ENCODE results near the gene POU2AF2.

Gene POU2AF2

DNA sequence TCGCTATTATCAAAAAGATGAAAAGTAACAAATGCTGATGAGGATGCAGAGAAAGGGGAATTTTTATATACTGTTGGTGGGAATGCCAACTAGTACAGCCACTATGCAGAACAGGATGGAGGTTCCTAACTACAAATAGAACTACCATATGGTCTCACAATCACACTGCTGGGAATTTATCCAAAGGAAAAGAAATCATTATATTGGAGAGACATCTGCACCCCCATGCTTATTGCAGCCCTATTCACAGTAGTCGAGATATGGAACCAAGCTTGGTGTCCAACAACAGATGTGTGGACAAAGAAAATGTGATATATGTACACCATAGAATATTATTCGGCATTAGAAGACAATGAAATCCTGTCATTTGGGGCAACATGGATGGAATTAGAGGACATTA, 19.6 kb upstream of the POU2AF2 start:
- Histone ChIP-seq H3K4me3 (no peak overlapping the region), H3K36me3 (no peaks in the 10 kb centered on the region), H3K27me3 (no peaks in the 10 kb centered on the region), H3K9me3 (no peaks in the 10 kb centered on the region; the same call in 1 of the 2 replicates), H4K20me1 (no peaks in the 10 kb centered on the region), H3K4me2 (no peak overlapping the region), H3K9ac (no peak overlapping the region), H3K27ac (no peak overlapping the region), H3K4me1 (peaks cover 20% of the 10 kb centered on the region)
- no peak for TF ChIP-seq Cebpa-rat (IDR thresholded peaks at IDR 0.05)

- Histone ChIP-seq H3K27ac (no peak overlapping the region), H3K4me3 (no peak overlapping the region), H3K27me3 (no peaks in the 10 kb centered on the region), H3K36me3 (no peaks in the 10 kb centered on the region), H3K9ac (no peak overlapping the region), H3K4me1 (peaks cover 8% of the 10 kb centered on the region), H3K9me3 (no peaks in the 10 kb centered on the region), H3K4me2 (no peak overlapping the region), H4K20me1 (no peaks in the 10 kb centered on the region)
- TF ChIP-seq Cebpa-rat (IDR thresholded peaks at IDR 0.05): no peak
Observed at GRCh38 chr11:111229604-111230003, 15.9 kb upstream of the POU2AF2 start.

DNA sequence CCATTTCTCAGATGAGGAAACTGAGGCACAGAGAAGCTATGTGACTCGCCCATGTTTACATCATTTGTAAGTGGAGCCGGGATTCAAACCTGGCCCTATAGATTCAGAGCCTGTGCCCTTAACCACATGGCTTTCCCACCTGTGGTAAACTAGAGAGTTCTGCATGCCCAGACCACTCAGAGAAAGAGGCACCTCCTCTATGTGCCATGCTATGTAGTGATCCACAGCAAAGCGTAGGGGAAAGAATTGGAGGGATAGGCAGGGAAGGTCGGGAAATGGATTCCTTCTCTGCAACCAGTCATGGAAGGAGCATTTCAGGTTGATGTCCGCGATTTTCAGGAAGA, 15.4 kb upstream of the POU2AF2 start:
- Histone ChIP-seq H3K4me1 (peaks cover 8% of the 10 kb centered on the region), H3K36me3 (no peaks in the 10 kb centered on the region), H3K4me2 (peak overlapping the region; percentile 76), H4K20me1 (no peaks in the 10 kb centered on the region), H3K27ac (no peak overlapping the region), H3K27me3 (no peaks in the 10 kb centered on the region), H3K9ac (no peak overlapping the region), H3K9me3 (no peaks in the 10 kb centered on the region), H3K4me3 (no peak overlapping the region)
- TF ChIP-seq Cebpa-rat (IDR thresholded peaks at IDR 0.05): no peak

DNA sequence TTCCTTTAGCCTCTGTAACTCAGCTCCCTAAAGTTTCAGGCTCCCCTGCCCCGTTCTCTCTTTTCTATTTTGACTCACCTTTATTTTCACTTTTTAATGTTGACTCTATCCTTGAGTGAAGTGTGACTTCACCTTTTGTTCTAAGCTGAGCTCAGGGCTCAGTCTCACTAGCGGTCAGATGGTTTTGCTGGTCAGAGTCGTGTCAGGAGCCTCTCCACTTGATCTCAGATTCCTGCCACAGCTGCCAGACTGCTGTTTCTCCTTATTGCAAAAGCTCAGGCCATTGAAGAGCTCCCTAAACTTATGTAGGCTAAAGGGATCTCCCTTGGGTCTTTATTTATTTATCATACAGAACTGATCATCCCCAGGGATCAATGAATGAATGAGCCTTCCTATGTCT, 13.7 kb upstream of the POU2AF2 start:
- Histone ChIP-seq H3K27me3 (no peaks in the 10 kb centered on the region), H4K20me1 (no peaks in the 10 kb centered on the region), H3K36me3 (no peaks in the 10 kb centered on the region), H3K4me2 (no peak overlapping the region), H3K4me1 (peaks cover 8% of the 10 kb centered on the region), H3K4me3 (no peak overlapping the region), H3K27ac (no peak overlapping the region), H3K9me3 (no peaks in the 10 kb centered on the region), H3K9ac (no peak overlapping the region)
- TF ChIP-seq Cebpa-rat (IDR thresholded peaks at IDR 0.05): no peak

GRCh38 chr11:111236383-111236782, 9.1 kb upstream of the POU2AF2 start:
- Histone ChIP-seq H3K4me1 (no peaks in the 10 kb centered on the region; the same call in 1 of the 2 replicates), H3K9me3 (no peaks in the 10 kb centered on the region), H3K27me3 (no peaks in the 10 kb centered on the region), H3K4me3 (no peak overlapping the region), H4K20me1 (no peaks in the 10 kb centered on the region), H3K9ac (no peak overlapping the region), H3K27ac (no peak overlapping the region), H3K36me3 (no peaks in the 10 kb centered on the region), H3K4me2 (no peak overlapping the region)
- TF ChIP-seq Cebpa-rat (IDR thresholded peaks at IDR 0.05): no peak

DNA sequence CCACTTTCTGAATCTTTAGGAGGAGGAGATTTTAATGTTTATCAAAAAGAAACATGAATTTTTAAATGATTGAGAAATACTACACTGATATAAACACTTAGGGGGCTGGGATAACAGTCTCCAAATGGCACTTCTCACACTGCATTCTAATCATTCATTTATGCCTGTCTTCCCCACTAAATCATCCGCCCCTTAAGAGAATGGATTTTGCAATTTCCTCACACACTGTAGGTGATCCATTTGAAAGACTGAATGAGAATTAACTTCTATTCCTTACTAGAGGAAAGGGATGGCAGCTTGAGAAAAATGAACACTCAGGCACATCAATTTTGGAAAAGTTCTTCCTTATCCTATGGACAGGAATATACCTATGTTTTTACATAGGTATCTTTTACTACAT, 7.6 kb upstream of the POU2AF2 start:
- Histone ChIP-seq H3K4me2 (no peak overlapping the region), H3K9me3 (no peaks in the 10 kb centered on the region), H3K4me3 (no peak overlapping the region), H3K36me3 (no peaks in the 10 kb centered on the region), H3K4me1 (no peaks in the 10 kb centered on the region), H3K9ac (no peak overlapping the region), H4K20me1 (no peaks in the 10 kb centered on the region), H3K27ac (no peak overlapping the region), H3K27me3 (no peaks in the 10 kb centered on the region)
- no peak for TF ChIP-seq Cebpa-rat (IDR thresholded peaks at IDR 0.05)

GRCh38 chr11:111246956-111247355, 1.4 kb downstream of the POU2AF2 start:
- no peak overlapping the region for H3K27ac ChIP-seq
- H3K36me3 ChIP-seq: no peaks in the 10 kb centered on the region
- no peak overlapping the region for H3K4me2 ChIP-seq
- no peak for TF ChIP-seq Cebpa-rat (IDR thresholded peaks at IDR 0.05)
- H4K20me1 ChIP-seq: no peaks in the 10 kb centered on the region
- H3K4me1 ChIP-seq: no peaks in the 10 kb centered on the region
- no peak overlapping the region for H3K9ac ChIP-seq
- no peak overlapping the region for H3K4me3 ChIP-seq
- no peaks in the 10 kb centered on the region for H3K27me3 ChIP-seq
- H3K9me3 ChIP-seq: no peaks in the 10 kb centered on the region

GRCh38 chr11:111250936-111251335, 5.4 kb downstream of the POU2AF2 start:
- Histone ChIP-seq H3K36me3 (no peaks in the 10 kb centered on the region), H3K9me3 (no peaks in the 10 kb centered on the region), H3K4me3 (no peak overlapping the region), H3K4me1 (peaks cover 6% of the 10 kb centered on the region; the same call in 1 of the 2 replicates), H3K9ac (no peak overlapping the region), H3K27me3 (no peaks in the 10 kb centered on the region), H3K27ac (no peak overlapping the region), H3K4me2 (no peak overlapping the region), H4K20me1 (no peaks in the 10 kb centered on the region)
- TF ChIP-seq Cebpa-rat (IDR thresholded peaks at IDR 0.05): no peak

DNA sequence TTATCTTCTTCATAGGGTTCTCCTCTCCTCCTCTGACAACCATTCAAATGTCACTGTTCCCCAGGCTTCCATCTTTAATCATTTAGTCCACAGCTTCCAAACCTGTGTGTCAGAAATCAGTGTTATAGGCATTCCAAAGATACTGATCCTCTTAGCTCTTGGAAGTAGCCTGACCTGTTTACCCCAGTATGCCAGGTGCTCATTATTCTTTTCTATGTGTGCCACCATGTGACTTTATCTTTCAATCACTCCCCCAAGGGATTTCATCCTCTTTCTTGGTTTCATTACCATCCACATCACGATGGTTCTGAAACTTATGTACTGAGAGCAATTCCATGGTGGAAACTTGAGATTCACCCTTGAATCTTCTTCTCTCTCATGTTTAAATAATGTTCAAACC, 7.6 kb downstream of the POU2AF2 start:
- Histone ChIP-seq H3K9me3 (no peaks in the 10 kb centered on the region), H3K27ac (no peak overlapping the region), H3K9ac (no peak overlapping the region), H3K4me1 (peaks cover 6% of the 10 kb centered on the region; the same call in 1 of the 2 replicates), H3K36me3 (no peaks in the 10 kb centered on the region), H3K27me3 (no peaks in the 10 kb centered on the region), H3K4me2 (no peak overlapping the region), H3K4me3 (no peak overlapping the region), H4K20me1 (no peaks in the 10 kb centered on the region)
- no peak for TF ChIP-seq Cebpa-rat (IDR thresholded peaks at IDR 0.05)

DNA sequence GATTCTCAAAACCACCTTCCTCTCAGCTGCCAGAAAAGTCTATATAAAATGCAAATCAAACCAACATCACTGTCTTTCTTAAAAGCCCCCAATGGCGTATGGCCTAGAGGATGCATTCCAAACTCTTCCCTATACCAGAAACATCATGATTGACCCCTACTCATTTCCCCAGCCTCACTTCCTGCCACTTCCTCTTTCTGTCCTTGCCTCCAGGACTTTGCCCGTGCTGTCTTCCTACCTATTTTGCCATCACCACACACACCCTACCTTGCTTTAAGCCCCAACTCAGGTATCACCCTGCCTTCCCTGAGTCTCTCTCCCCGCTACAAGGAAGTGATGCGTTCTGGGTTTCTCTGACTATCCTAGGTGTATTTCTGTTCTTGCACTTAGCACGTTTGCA, 8.1 kb downstream of the POU2AF2 start:
- H3K9ac ChIP-seq: no peak overlapping the region
- H3K36me3 ChIP-seq: no peaks in the 10 kb centered on the region
- no peaks in the 10 kb centered on the region for H4K20me1 ChIP-seq
- H3K9me3 ChIP-seq: no peaks in the 10 kb centered on the region
- H3K4me2 ChIP-seq: no peak overlapping the region
- TF ChIP-seq Cebpa-rat (IDR thresholded peaks at IDR 0.05): no peak
- no peak overlapping the region for H3K4me3 ChIP-seq
- H3K4me1 ChIP-seq: peaks cover 6% of the 10 kb centered on the region; the same call in 1 of the 2 replicates
- H3K27ac ChIP-seq: no peak overlapping the region
- no peaks in the 10 kb centered on the region for H3K27me3 ChIP-seq

DNA sequence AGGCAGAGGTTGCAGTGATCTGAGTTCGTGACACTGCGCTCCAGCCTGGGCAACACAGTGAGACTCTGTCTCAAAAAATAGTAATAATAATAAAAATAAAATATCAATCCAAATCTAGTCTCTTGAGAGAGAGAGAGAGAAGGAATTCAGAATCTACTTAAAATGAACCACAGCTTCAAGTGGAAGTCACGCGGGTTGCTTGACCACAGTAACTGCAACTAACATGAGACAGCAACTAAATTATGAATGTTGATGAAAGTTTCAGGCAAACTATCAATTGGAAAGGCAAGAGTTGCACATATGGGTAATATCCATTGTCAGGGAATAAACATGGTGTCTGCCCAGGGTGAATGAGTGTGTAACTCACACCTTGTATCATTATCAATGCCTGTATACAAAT, 12.5 kb downstream of the POU2AF2 start:
- Histone ChIP-seq H3K4me2 (no peak overlapping the region), H3K4me1 (peaks cover 30% of the 10 kb centered on the region), H3K9me3 (no peaks in the 10 kb centered on the region), H3K27me3 (no peaks in the 10 kb centered on the region), H3K4me3 (no peak overlapping the region), H4K20me1 (no peaks in the 10 kb centered on the region), H3K36me3 (no peaks in the 10 kb centered on the region), H3K27ac (no peak overlapping the region), H3K9ac (no peak overlapping the region)
- TF ChIP-seq Cebpa-rat (IDR thresholded peaks at IDR 0.05): no peak

All from BLaER1 (cell line).